Cerebellar cortex (tissue), 1 donor: Measurements from ENCODE around the gene TTC28.
A peak's percentile ranks its signal among the peaks of the same experiment; 100 is the strongest.
"Not testable (repeated sequence)": the region's sequence is repeated elsewhere in the genome, so short reads cannot be mapped to it uniquely, and the experiment has no call there.

Experiments
- DNase-seq: peaks from one replicate; pipeline ENCODE4 v3.0.0-alpha.2; 2015; ENCODE audit warnings: low spot score

The TTC28 gene

GRCh38 chr22:28097627-28098026 lies 582.0 kb downstream of the TTC28 start:
- no peak for DNase-seq

GRCh38 chr22:28096161-28096560 lies 583.5 kb downstream of the TTC28 start:
- no peak for DNase-seq

GRCh38 chr22:28095316-28096095 lies 584.1 kb downstream of the TTC28 start:
- no peak for DNase-seq

DNA sequence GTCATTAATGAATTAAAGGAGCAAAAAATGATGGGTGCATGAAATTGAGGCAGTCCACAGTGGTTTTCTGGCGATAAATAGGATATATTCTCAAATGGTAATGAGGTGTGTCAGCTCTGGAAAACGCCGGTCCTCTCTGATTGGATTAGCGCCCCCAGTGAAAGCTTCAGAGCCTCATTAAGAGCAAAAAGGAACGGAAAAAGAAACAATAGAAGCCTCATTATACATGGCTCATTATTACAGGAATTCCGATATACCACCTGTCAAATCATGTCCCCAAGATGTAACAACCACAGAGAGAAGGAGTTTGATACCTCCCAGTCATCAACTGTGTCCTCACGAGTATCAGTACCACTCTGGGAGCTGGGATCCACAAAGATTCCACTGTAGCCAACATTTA lies 584.9 kb downstream of the TTC28 start:
- no peak for DNase-seq

DNA sequence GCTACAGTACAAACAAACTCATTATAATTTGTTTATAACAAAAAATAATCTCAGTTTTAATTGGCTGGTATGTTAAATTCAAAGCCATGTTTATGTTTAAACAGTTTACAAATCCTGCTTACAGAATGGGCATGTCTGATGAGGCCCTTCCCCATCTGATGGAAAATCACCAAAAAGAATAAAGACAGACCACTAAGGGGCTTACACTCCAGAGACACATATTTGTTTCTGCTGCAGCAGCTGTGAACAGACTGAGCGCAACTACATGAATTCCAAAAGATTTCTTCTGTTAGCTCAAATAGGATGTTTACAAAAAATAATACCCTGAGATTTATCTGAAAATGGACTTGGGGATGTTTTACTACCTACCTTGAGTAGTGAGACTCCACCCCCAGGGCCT lies 585.9 kb downstream of the TTC28 start:
- no peak for DNase-seq

- no peak for DNase-seq
Observed at GRCh38 chr22:28091486-28091885, 588.2 kb downstream of the TTC28 start.

DNA sequence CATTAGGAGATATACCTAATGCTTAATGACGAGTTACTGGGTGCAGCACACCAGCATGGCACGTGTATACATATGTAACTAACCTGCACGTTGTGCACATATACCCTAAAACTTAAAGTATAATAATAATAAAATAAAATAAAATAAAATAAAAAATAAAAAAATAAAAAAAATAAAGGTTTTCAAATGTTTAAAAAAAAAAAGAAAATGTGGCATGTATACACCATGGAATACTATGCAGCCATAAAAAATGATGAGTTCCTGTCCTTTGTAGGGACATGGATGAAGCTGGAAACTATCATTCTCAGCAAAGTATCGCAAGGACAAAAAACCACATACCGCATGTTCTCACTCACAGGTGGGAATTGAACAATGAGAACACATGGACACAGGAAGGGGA lies 590.1 kb downstream of the TTC28 start:
- not testable (repeated sequence) for DNase-seq

GRCh38 chr22:28077166-28077565 lies 602.5 kb downstream of the TTC28 start:
- DNase-seq, result no peak

- no peak for DNase-seq
Observed at GRCh38 chr22:28075358-28075981, 604.2 kb downstream of the TTC28 start.

DNA sequence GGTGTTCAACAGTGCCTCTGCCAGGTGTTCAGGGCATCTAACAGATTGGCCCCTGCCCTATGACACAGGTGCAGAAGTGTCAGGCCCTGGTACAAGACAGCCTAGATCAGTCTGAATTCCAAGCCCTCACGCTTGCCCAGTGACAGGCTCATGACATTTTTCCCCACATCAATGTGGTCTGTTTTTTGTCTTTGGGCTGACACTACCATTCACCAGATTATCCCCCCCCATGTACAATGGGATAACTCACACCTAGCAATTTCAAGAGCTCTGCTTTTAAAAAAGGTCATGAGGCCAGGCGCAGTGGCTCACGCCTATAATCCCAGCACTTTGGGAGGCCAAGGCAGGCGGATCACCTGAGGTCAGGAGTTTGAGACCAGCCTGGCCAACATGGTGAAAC lies 605.1 kb downstream of the TTC28 start:
- no peak for DNase-seq

GRCh38 chr22:28072066-28072465 lies 607.6 kb downstream of the TTC28 start:
- DNase-seq, result no peak

GRCh38 chr22:28068826-28069225 lies 610.8 kb downstream of the TTC28 start:
- no peak for DNase-seq

GRCh38 chr22:28064920-28065319 lies 614.7 kb downstream of the TTC28 start:
- no peak for DNase-seq

- DNase-seq, result no peak
Observed at GRCh38 chr22:28063656-28064055, 616.0 kb downstream of the TTC28 start.

- DNase-seq, result not testable (repeated sequence)
Observed at GRCh38 chr22:28060594-28060993, 619.0 kb downstream of the TTC28 start.

GRCh38 chr22:28058036-28058435 lies 621.6 kb downstream of the TTC28 start:
- no peak for DNase-seq

DNA sequence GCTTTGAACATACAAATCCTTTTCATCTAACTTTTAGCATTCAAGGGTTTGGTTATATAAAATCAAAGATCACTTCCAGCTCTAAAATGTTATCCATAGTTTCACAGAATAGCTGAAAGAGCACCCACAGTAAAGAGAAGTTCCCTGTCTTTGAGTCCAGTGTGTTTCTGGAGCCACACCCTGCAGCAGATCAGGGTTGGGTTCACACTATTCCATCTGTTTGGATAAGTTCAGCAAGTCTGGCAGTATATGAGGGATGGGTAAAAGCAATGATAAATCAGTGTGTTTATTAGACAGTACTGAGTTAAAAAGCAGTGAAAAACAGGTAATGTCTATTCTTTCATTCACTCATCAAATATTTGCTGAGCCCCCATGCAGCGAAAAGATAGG lies 624.8 kb downstream of the TTC28 start:
- no peak for DNase-seq

DNA sequence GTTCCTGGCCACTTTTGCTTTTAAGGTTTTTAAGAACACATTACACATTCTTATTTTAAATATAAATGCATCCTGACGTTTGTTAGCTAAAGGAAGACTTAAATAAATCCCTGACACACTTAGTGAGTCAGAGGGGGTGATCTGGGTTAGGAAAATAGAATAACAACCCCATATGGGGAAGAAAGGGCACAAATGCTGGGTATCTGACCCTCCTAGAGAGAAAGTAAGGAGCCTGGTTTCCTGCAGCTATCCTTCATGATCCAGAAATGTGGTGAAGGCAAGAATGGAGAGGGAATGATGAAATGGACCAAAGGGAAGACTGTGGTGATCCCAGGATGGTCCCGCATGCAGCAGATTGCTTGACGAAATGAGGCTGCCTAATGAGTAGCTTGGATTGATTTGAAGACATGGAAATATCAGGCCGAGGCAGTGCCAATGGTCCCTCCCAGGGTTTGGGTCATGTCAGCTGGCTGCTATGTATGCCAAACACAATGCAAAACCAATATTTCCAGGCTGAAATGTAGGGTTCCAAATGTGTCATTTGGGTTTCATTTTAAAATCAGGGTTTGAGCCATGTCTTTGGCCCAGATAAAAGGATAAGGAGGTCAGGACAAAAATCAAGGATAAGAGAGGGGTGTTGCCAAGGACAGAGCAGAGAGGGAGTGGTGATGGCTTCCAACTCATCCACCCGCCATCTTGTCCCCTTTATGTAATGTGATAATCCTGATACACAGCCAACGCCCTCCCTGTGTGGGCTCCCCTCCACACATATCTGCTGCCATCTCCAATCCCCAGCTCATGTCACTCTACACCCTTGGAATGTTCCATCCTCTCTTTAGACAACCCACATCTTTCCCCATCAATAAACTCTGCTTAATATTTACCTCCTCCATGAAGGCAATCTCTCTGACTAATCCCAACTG lies 625.5 kb downstream of the TTC28 start:
- no peak for DNase-seq

DNA sequence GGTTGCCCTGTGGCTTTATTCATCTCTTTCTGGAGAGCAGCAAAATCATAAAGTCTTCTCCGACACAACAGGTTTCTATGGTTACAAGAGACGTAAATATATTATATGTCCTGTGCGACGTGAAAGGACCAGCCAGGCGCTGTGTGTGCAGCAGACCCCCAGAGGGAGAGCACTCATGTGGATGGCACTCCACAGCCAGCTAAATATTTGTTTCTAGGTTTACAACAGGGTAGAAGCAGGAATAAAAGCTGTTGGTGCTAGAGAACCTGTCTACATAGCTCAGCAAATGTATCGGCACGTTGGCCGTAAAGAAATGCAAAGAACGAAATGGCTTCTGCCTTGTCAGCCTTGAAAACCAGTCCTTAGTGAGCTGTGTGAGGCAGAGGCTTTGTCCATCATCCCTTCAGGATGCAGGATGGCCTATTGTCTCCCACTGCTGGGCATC lies 626.8 kb downstream of the TTC28 start:
- DNase-seq, result no peak

DNA sequence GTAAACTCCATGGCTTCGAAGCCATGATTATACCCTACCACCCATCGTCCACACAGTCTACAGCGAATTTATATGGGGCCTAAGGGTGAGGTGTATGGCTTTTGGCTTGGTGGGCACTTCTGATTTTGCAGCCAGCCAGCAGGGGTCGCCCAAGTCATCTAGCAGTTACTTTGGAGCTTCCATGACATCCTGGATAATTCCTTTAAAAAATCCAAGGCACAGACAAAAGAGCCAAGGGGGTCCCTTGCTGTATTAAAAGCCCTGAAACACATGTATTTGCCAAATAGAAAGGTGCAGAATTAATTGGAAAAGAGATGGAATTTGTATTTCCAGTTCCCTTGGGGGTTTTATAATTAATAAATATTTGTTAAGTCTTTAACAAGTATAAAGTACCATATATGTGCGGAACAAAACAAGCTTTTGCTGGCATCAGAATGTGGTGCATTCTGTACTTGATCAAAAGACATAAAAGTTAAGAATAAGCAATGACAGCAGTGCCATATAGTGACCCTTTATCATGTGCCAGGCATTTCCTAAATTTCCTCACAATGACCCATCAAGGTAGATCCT lies 627.8 kb downstream of the TTC28 start:
- peak; percentile 52 for DNase-seq

DNA sequence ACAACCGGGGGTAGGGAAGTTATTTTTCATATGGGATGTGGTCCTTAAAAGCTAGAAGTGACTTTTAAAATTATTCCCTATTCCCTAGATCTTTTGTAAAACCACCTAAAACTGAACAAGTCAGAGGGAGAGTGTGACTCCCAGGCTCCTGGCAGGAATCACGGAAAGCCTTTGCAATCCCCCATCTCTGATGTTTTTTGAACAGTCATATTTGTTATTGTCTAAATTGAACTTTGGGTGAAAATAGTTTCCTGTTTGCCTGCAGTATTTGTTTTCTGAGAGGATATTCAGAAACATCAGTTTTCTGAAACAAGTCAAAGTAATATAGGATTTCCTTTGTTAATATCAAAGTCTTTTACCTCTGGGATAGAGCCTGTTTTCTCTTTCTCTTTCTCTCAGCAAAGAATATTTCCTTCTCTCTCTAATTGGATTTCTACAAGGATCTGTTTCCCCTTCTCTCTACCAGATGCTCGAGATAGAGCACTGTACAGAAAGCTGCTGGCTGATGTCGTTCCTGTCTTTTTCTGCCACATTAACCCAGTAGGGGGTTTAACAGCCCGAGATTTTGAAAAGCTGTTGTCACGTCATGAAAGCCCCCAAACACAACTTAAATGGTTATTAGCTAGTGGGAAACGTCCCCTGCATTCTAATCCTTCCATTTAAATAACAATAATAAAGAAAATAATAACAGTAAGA lies 628.4 kb downstream of the TTC28 start:
- DNase-seq, result no peak

GRCh38 chr22:28048529-28048928 lies 631.1 kb downstream of the TTC28 start:
- no peak for DNase-seq
